Adipose tissue (tissue), 3 donors: ENCODE results near the gene GPC1. TPM values are rescaled to one million over a fixed set of nuclear protein-coding genes. Genes with fewer than 3 reads are reported as not detected.

Experiments used
- H3K27ac ChIP-seq: one replicate; pipeline ENCODE4 v1.5.1; 2013; ENCODE audit warnings: low read depth, low read length
- WGBS, 3 donors: extraction: QIAGEN DNeasy Blood & Tissue Kit; methylation state at CpG; one replicate each; pipeline ENCODE4 v1.1.7; 2013; 5-methylcytosine and 5-hydroxymethylcytosine counted together
- polyA plus RNA-seq, 3 donors: library from polyadenylated mRNA; stranded (reverse); fragments of 200-250 nt; gene quantifications; one replicate each; pipeline ENCODE4 v1.2.3, GENCODE V29; 2013
- donor health status: healthy with polysubstance abuse.
- donor health status: Bipolar disorder and iron deficiency.
- donor health status: healthy.

GPC1 gene
- polyA plus RNA-seq, 3 donors = 22.5 to 62.0 (median 27.1) TPM

- H3K27ac ChIP-seq = no peak overlapping the region
- WGBS, 3 donors = 89 to 94% (median 92%) methylated on average over 32 of the region's 32 CpGs
Observed at GRCh38 chr2:240499309-240500301, 64.1 kb downstream of the GPC1 start.

GRCh38 chr2:240500561-240501423 lies 65.3 kb downstream of the GPC1 start:
- H3K27ac ChIP-seq = no peak overlapping the region
- 93 to 96% (median 96%) methylated on average over 24 of the region's 24 CpGs for WGBS, 3 donors

GRCh38 chr2:240501531-240501991 lies 66.1 kb downstream of the GPC1 start:
- H3K27ac ChIP-seq = no peak overlapping the region

GRCh38 chr2:240502059-240502429 lies 66.6 kb downstream of the GPC1 start:
- no peak overlapping the region for H3K27ac ChIP-seq
- WGBS, 3 donors = 93 to 97% (median 94%) methylated on average over 5 of the region's 5 CpGs

More at GRCh38 chr2:240501531-240501991, 66.1 kb downstream of the GPC1 start:
- 89 to 95% (median 90%) methylated on average over 13 of the region's 13 CpGs for WGBS, 3 donors

- no peak overlapping the region for H3K27ac ChIP-seq
- 87 to 92% (median 89%) methylated on average over 12 to 14 of the region's 14 CpGs for WGBS, 3 donors
Observed at GRCh38 chr2:240502430-240503121, 67.1 kb downstream of the GPC1 start.

GRCh38 chr2:240503375-240503774 lies 67.9 kb downstream of the GPC1 start:
- 90 to 97% (median 96%) methylated on average over 9 of the region's 9 CpGs for WGBS, 3 donors
- H3K27ac ChIP-seq = no peak overlapping the region

GRCh38 chr2:240503848-240504247 lies 68.4 kb downstream of the GPC1 start:
- 96 to 97% (median 96%) methylated on average over 7 of the region's 7 CpGs for WGBS, 3 donors
- H3K27ac ChIP-seq = no peak overlapping the region

GRCh38 chr2:240505910-240506309 lies 70.4 kb downstream of the GPC1 start:
- no peak overlapping the region for H3K27ac ChIP-seq
- WGBS, 3 donors = 85 to 88% (median 87%) methylated on average over 14 of the region's 14 CpGs

- WGBS, 3 donors = 87 to 93% (median 90%) methylated on average over 17 of the region's 17 CpGs
- no peak overlapping the region for H3K27ac ChIP-seq
Observed at GRCh38 chr2:240506406-240507059, 71.1 kb downstream of the GPC1 start.

GRCh38 chr2:240507060-240507777 lies 71.8 kb downstream of the GPC1 start:
- WGBS, 3 donors = 94 to 98% (median 96%) methylated on average over 5 to 6 of the region's 6 CpGs
- no peak overlapping the region for H3K27ac ChIP-seq

- 91 to 95% (median 95%) methylated on average over 11 of the region's 11 CpGs for WGBS, 3 donors
Observed at GRCh38 chr2:240507778-240508251, 72.4 kb downstream of the GPC1 start.

GRCh38 chr2:240508832-240509545 lies 73.5 kb downstream of the GPC1 start:
- H3K27ac ChIP-seq = no peak overlapping the region
- WGBS, 3 donors = 97 to 98% (median 98%) methylated on average over 5 to 7 of the region's 7 CpGs

More at GRCh38 chr2:240507778-240508251, 72.4 kb downstream of the GPC1 start:
- H3K27ac ChIP-seq = no peak overlapping the region

GRCh38 chr2:240509667-240510512 lies 74.4 kb downstream of the GPC1 start:
- 70 to 74% (median 71%) methylated on average over 10 to 12 of the region's 12 CpGs for WGBS, 3 donors
- no peak overlapping the region for H3K27ac ChIP-seq

GRCh38 chr2:240510513-240511210 lies 75.2 kb downstream of the GPC1 start:
- no peak overlapping the region for H3K27ac ChIP-seq
- WGBS, 3 donors = 95 to 98% (median 96%) methylated on average over 12 of the region's 12 CpGs
